SU-DHL-6 (cell line): ENCODE measurements around the gene IFT20.

Source experiments
- H2AFZ ChIP-seq: fragments of 200-600 bp; sonication (generic); 2 replicates; pipeline ENCODE4 v1.6.1; 2014; ENCODE audit warnings: low read depth, mild to moderate bottlenecking, moderate library complexity, mixed read lengths, antibody characterized with exemption, low read length; ENCODE audit not compliant: severe bottlenecking
- H3F3A ChIP-seq: fragments of 200-600 bp; shearing (Covaris generic); 2 replicates; pipeline ENCODE4 v1.6.0; 2016; ENCODE audit warnings: antibody characterized with exemption, mild to moderate bottlenecking; ENCODE audit not compliant: insufficient read depth
- H3K27ac ChIP-seq: fragments of 200-600 bp; sonication (generic); 2 replicates; pipeline ENCODE4 v1.5.1; 2016; ENCODE audit warnings: low read depth, mild to moderate bottlenecking, low read length, moderate library complexity, mixed read lengths
- H3K27me3 ChIP-seq: fragments of 200-600 bp; sonication (generic), shearing (Covaris generic); 2 replicates; pipeline ENCODE4 v1.6.0; 2014; ENCODE audit warnings: mild to moderate bottlenecking, low read length
- H3K36me3 ChIP-seq: fragments of 200-600 bp; sonication (generic); 2 replicates; pipeline ENCODE4 v1.6.1; 2014; ENCODE audit warnings: mild to moderate bottlenecking, low read length, mixed read lengths
- H3K4me2 ChIP-seq: fragments of 300-600, 200-600 bp; shearing (Covaris generic), sonication (generic); 2 replicates; pipeline ENCODE4 v1.6.0; 2014; ENCODE audit warnings: low read length, low read depth, mild to moderate bottlenecking; ENCODE audit not compliant: poor library complexity, severe bottlenecking
- H3K4me3 ChIP-seq: fragments of 200-600 bp; sonication (generic); 2 replicates; pipeline ENCODE4 v1.5.1; 2014; ENCODE audit warnings: antibody characterized with exemption, low read length, mild to moderate bottlenecking, mixed read lengths; ENCODE audit not compliant: insufficient read depth, poor library complexity, severe bottlenecking
- H3K79me2 ChIP-seq: fragments of 200-600 bp; sonication (generic); 2 replicates; pipeline ENCODE4 v1.6.1; 2014; ENCODE audit warnings: mild to moderate bottlenecking, low read length, moderate library complexity; ENCODE audit not compliant: insufficient read depth
- H3K9ac ChIP-seq: fragments of 200-600 bp; sonication (generic); 2 replicates; pipeline ENCODE4 v1.7.0; 2014; ENCODE audit warnings: mild to moderate bottlenecking, low read length
- H3K9me2 ChIP-seq: fragments of 200-600 bp; sonication (generic); replicated peaks from 2 replicates; pipeline ENCODE4 v1.6.1; 2014; ENCODE audit warnings: low read length; ENCODE audit not compliant: insufficient read depth
- H3K9me3 ChIP-seq: fragments of 200-600 bp; sonication (generic); 2 replicates; pipeline ENCODE4 v1.6.1; 2014; ENCODE audit warnings: low read length, mixed read lengths; ENCODE audit not compliant: insufficient read depth
- H4K20me1 ChIP-seq: fragments of 200-600 bp; sonication (generic); 2 replicates; pipeline ENCODE4 v1.6.1; 2014; ENCODE audit warnings: low read depth, mild to moderate bottlenecking, antibody characterized with exemption, low read length, moderate library complexity, mixed read lengths
- CTCF ChIP-seq: fragments of 200-600 bp; sonication (generic); IDR thresholded peaks from one replicate; pipeline ENCODE4 v1.5.1; 2017; ENCODE audit warnings: antibody characterized with exemption, mild to moderate bottlenecking, low read length, moderate library complexity; ENCODE audit not compliant: insufficient read depth, poor library complexity, severe bottlenecking
- EZH2phosphoT487 ChIP-seq: fragments of 200-600 bp; sonication (generic), shearing (Covaris generic); conservative IDR thresholded peaks from 2 replicates; pipeline ENCODE4 v1.6.1; 2018; ENCODE audit warnings: mild to moderate bottlenecking, antibody characterized with exemption, low read length, moderate library complexity, mixed read lengths

IFT20 gene

DNA sequence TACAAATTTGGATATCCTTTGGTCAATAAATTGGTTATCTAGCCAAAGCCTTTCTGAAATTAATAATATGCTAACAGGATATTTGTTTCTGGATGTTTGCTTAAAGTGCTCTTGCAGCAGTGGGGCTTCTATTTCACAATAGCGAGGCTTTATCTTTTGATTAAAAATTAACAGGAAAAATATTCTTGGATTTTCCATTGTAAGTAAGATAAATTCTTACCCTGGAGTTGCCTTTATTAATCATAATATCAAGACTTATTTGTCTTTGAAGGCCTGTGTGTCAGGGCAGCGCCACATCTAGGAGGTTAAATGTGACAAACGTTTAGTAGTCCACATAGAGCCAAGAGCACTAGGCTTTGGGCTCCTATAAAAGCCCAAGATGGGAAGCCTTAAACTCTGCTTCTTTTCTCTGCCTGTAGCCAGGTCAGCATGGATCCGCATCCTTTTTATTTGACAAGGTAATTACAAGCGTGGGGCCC, 11.0 kb downstream of the IFT20 start:
- H4K20me1 ChIP-seq = peaks cover 13% of the 10 kb centered on the region; the same call in 1 of the 2 replicates
- peaks cover 12% of the 10 kb centered on the region for H3K36me3 ChIP-seq
- no peak overlapping the region for H3K9ac ChIP-seq

DNA sequence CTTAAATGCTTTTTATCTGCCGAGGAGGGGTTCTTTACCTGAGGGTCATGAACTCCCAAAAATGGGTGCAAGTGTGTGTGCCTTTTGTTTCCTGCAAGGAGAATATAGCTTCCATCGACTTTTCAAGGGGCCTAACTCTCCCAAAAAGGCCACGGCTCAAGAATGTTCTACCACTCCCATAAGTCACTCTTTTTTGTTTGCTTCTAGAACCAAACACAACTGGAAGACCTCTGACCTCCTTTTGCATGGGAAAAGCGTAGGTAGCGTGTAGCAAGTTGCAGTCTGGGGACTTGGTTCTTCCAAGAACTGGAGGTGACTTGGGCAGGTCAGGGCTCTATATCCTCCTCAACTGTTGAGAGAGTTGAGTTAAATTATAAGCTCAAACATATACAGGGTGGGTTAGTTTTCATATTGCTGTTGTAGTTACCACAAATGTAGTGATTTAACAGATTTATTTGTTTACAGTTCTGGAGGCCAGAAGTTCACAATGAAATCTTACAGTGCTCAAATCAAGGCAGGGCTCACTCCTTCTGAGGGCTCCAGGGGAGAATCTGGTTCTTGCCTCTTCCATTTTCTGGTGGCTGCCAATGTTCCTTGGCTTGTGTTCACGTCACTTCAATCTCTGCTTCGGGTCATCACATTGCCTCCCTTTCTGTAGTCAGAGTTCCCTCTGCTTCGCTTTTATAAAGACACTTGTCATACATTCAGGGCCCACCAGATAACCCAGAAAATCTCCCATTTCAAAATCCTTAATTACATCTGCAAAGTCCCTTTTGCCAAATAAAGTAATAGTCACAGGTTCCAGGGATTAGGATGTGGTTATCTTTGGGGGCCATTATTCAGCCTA, 14.8 kb downstream of the IFT20 start:
- H3K4me3 ChIP-seq = peak overlapping the region; percentile 92
- no peaks in the 10 kb centered on the region for H3F3A ChIP-seq
- H4K20me1 ChIP-seq = peaks cover 10% of the 10 kb centered on the region; the same call in 1 of the 2 replicates
- H3K27me3 ChIP-seq = no peaks in the 10 kb centered on the region
- peak overlapping the region; percentile 90 for H3K4me2 ChIP-seq
- no peaks in the 10 kb centered on the region for H3K36me3 ChIP-seq
- no peaks in the 10 kb centered on the region for H3K9me2 ChIP-seq
- H3K9me3 ChIP-seq = no peaks in the 10 kb centered on the region
- H2AFZ ChIP-seq = no peak overlapping the region
- no peak for TF ChIP-seq EZH2phosphoT487
- TF ChIP-seq CTCF = no peak
- H3K79me2 ChIP-seq = peaks cover 65% of the 10 kb centered on the region
- H3K27ac ChIP-seq = peak overlapping the region; percentile 56; the same call in 1 of the 2 replicates
- peak overlapping the region; percentile 91 for H3K9ac ChIP-seq

More for the DNA sequence above, 11.0 kb downstream of the IFT20 start:
- TF ChIP-seq EZH2phosphoT487 (no peak), CTCF (no peak)
- Histone ChIP-seq H3K27ac (no peak overlapping the region), H2AFZ (no peak overlapping the region), H3K9me3 (no peaks in the 10 kb centered on the region), H3K4me3 (no peak overlapping the region), H3K9me2 (no peaks in the 10 kb centered on the region), H3K79me2 (peaks cover 66% of the 10 kb centered on the region), H3K4me2 (no peak overlapping the region), H3F3A (no peaks in the 10 kb centered on the region), H3K27me3 (no peaks in the 10 kb centered on the region)

GRCh38 chr17:28319598-28319935, 15.7 kb downstream of the IFT20 start:
- H3K9me3 ChIP-seq = no peaks in the 10 kb centered on the region
- peak overlapping the region; percentile 43 for H2AFZ ChIP-seq
- TF ChIP-seq CTCF = no peak
- no peaks in the 10 kb centered on the region for H3K27me3 ChIP-seq
- peaks cover 56% of the 10 kb centered on the region for H3K79me2 ChIP-seq
- H3K27ac ChIP-seq = peak overlapping the region; percentile 56
- peaks cover 10% of the 10 kb centered on the region; the same call in 1 of the 2 replicates for H4K20me1 ChIP-seq
- H3K9ac ChIP-seq = peak overlapping the region; percentile 91
- H3K4me2 ChIP-seq = peak overlapping the region; percentile 90
- H3F3A ChIP-seq = no peaks in the 10 kb centered on the region
- H3K36me3 ChIP-seq = no peaks in the 10 kb centered on the region
- peak overlapping the region; percentile 92 for H3K4me3 ChIP-seq
- no peaks in the 10 kb centered on the region for H3K9me2 ChIP-seq
